HepG2 (cell line): ENCODE results near the gene PDE5A. TPM values are rescaled to one million over a fixed set of nuclear protein-coding genes. Genes with fewer than 3 reads are reported as not detected.

Experiments used
- ATAC-seq: fragments of 200-7000 bp; cut with Tn5 transposase; 3 replicates; pipeline ENCODE4 v1.9.1; 2020; ENCODE audit warnings: mild to moderate bottlenecking, moderate library complexity
- BruUV-seq: library from RNA; stranded (reverse); fragments of 400-500 nt; replicated peaks from 2 replicates; lab custom pipeline; 2021; lab: Mats Ljungman, UMichigan
- CTCF ChIA-PET: fragments of 300-600 bp; formaldehyde crosslinking; extraction: SDS; loops from one replicate; lab custom pipeline; 2021; ENCODE audit warnings: low total read pairs, inconsistent platforms, low intra/inter-chr PET ratio; lab: Yijun Ruan, JAX
- POLR2A ChIA-PET: fragments of 350-600 bp; sonication (Branson Sonifier 250); formaldehyde crosslinking; loops from one replicate; lab custom pipeline; 2020; ENCODE audit warnings: antibody characterized with exemption, inconsistent platforms; lab: Yijun Ruan, JAX
- DNase-seq: peaks from one replicate; pipeline ENCODE4 v3.0.0-alpha.2; 2015; ENCODE audit warnings: low spot score
- FAIRE-seq: peaks from 3 replicates; lab custom pipeline; 2011; peaks lifted over from hg19 to GRCh38; lab: Jason Lieb, UNC
- H2AFZ ChIP-seq: one replicate; pipeline ENCODE4 v1.6.1; 2011; ENCODE audit warnings: low read length, inconsistent platforms
- H3K27ac ChIP-seq: fragments of 300-600 bp; 3 replicates; pipeline ENCODE4 v1.8.0; 2011; ENCODE audit warnings: mixed run types, mild to moderate bottlenecking, mixed read lengths, low read length, inconsistent platforms; ENCODE audit not compliant: insufficient read depth; ENCODE audit errors: extremely low read length
- H3K27me3 ChIP-seq, 2 experiments: fragments of 200-600 bp in 1 of 2; 2 replicates in 1 of 2; 3 replicates in 1 of 2; pipeline versions ENCODE4 v1.6.0 to v1.8.0; 2011; ENCODE audit warnings: low read length in 2 of 2, mild to moderate bottlenecking in 2 of 2, moderate library complexity in 2 of 2, inconsistent platforms in 1 of 2; ENCODE audit not compliant: insufficient read depth in 2 of 2, control insufficient read depth in 1 of 2
- H3K36me3 ChIP-seq, 2 experiments: fragments of 200-600 bp in 1 of 2; replicated peaks in 1 of 2; 2 replicates in 1 of 2; 3 replicates in 1 of 2; pipeline versions ENCODE4 v1.5.1 to v1.8.0; 2011; ENCODE audit warnings: low read length in 2 of 2, inconsistent platforms in 1 of 2; ENCODE audit not compliant: insufficient read depth in 2 of 2, control insufficient read depth in 1 of 2
- H3K4me1 ChIP-seq: 2 replicates; pipeline ENCODE4 v1.5.1; 2012; ENCODE audit warnings: low read length, inconsistent platforms; ENCODE audit not compliant: insufficient read depth
- H3K4me2 ChIP-seq: 2 replicates; pipeline ENCODE4 v1.6.0; 2011; ENCODE audit warnings: low read depth, low read length, inconsistent platforms
- H3K4me3 ChIP-seq, 3 experiments: fragments of 200-600 bp in 1 of 3; sonication (generic), shearing (Covaris generic) in 1 of 3; replicated peaks in 1 of 3; 2 replicates each; pipeline ENCODE4 v1.5.1; 2011 to 2016; ENCODE audit warnings: low read length in 3 of 3, inconsistent platforms in 2 of 3, low read depth in 2 of 3, mild to moderate bottlenecking in 2 of 3, control low read depth in 1 of 3, mixed read lengths in 1 of 3; ENCODE audit not compliant: insufficient read depth in 1 of 3
- H3K79me2 ChIP-seq: one replicate; pipeline ENCODE4 v1.6.1; 2011; ENCODE audit warnings: low read length, inconsistent platforms; ENCODE audit not compliant: insufficient read depth
- H3K9ac ChIP-seq: 2 replicates; pipeline ENCODE4 v1.6.0; 2011; ENCODE audit warnings: mild to moderate bottlenecking, low read depth, low read length, inconsistent platforms; ENCODE audit not compliant: insufficient read depth
- H3K9me3 ChIP-seq: 2 replicates; pipeline ENCODE4 v1.5.1; 2012; ENCODE audit warnings: mild to moderate bottlenecking, low read length
- H4K20me1 ChIP-seq: 2 replicates; pipeline ENCODE4 v1.6.0; 2011; ENCODE audit warnings: inconsistent platforms, mild to moderate bottlenecking, low read length, moderate library complexity; ENCODE audit not compliant: insufficient read depth
- GABPB1 ChIP-seq: IDR thresholded peaks from 2 replicates; pipeline ENCODE4 v1.6.1; 2016; ENCODE audit warnings: mild to moderate bottlenecking, missing genetic modification reagents, moderate library complexity, missing compliant biosample characterization
- HOXA9 ChIP-seq: sonication (generic); formaldehyde crosslinking; IDR thresholded peaks from 2 replicates; pipeline ENCODE4 v1.8.1; 2022; ENCODE audit warnings: missing genetic modification reagents, mild to moderate bottlenecking, moderate library complexity, borderline replicate concordance
- TAF15 ChIP-seq: fragments of 200-400 bp; formaldehyde crosslinking; IDR thresholded peaks from one replicate; pipeline ENCODE4 v1.6.1; 2018; ENCODE audit warnings: mild to moderate bottlenecking, low read depth, low read length; ENCODE audit not compliant: poor library complexity, severe bottlenecking
- THAP9 ChIP-seq: sonication (generic); formaldehyde crosslinking; IDR thresholded peaks from 2 replicates; pipeline ENCODE4; 2020; ENCODE audit warnings: missing genetic modification reagents, mild to moderate bottlenecking, borderline replicate concordance
- WGBS: methylation state at CpG from one replicate; pipeline ENCODE4 v1.1.6; 2017; ENCODE audit warnings: low lambda C conversion rate; 5-methylcytosine and 5-hydroxymethylcytosine counted together
- in situ Hi-C: cut with HindIII; loops from 2 replicates; pipeline ENCODE4 v1.10.0; 2017; ENCODE audit warnings: low pct_unique_long_range_greater_than_20kb; ENCODE audit not compliant: extremely low pct_ligation_motif_present
- intact Hi-C: fragments of 100-400 bp; cut with micrococcal nuclease; formaldehyde crosslinking; loops from one replicate; pipeline ENCODE4 v1.10.0; 2022; ENCODE audit not compliant: unreplicated experiment
- polyA plus RNA-seq, 8 experiments: library from polyadenylated mRNA; depleted of rRNA in 3 of 8; stranded (reverse) in 7 of 8; unstranded in 1 of 8; fragments of >200 nt; fragmentation: Illumina TruSeq in 4 of 8; extraction: Trizol in 4 of 8; gene quantifications; 2 replicates each; pipeline versions ENCODE4 v1.2.1 to v1.2.3, GENCODE V29; 2011 to 2016; ENCODE audit warnings: low read depth in 4 of 8, missing spikeins in 1 of 8, mixed read lengths in 1 of 8; ENCODE audit not compliant: insufficient read depth in 1 of 8
- total RNA-seq, 5 experiments: library from RNA; depleted of rRNA; stranded (reverse); fragments of >200 nt; fragmentation: Illumina TruSeq; extraction: Trizol; gene quantifications; 2 replicates each; pipeline ENCODE4 v1.2.3, GENCODE V29; 2016; ENCODE audit warnings: low read depth in 1 of 5

The PDE5A gene
- total and polyA plus RNA-seq, 2 of the 13 experiments (the other 11 are each of a cell fraction or from before 2014, with no cell fraction given): 0.22 to 0.44 TPM

- BruUV-seq: no TSS peak
These were observed 24.3 kb downstream of the PDE5A start for GRCh38 chr4:119604266-119604665.

GRCh38 chr4:119602366-119602765 lies 26.2 kb downstream of the PDE5A start:
- BruUV-seq: no TSS peak
- H3K4me2 ChIP-seq: no peak overlapping the region
- no peak overlapping the region for H2AFZ ChIP-seq
- FAIRE-seq: no peak
- TF ChIP-seq GABPB1 (CRISPR knock-in tag): no peak
- no peak for DNase-seq
- H3K9me3 ChIP-seq: no peaks in the 10 kb centered on the region
- H3K4me1 ChIP-seq: no peaks in the 10 kb centered on the region
- no peak overlapping the region for H3K27ac ChIP-seq
- ChIA-PET POLR2A (no interaction called here), CTCF (no interaction called here)
- intact Hi-C loops (no loop called here), in situ Hi-C loops (no loop called here)
- H3K79me2 ChIP-seq: no peaks in the 10 kb centered on the region
- H3K36me3 ChIP-seq: no peaks in the 10 kb centered on the region
- no peaks in the 10 kb centered on the region for H3K27me3 ChIP-seq
- no peak overlapping the region for H3K4me3 ChIP-seq
- H3K9ac ChIP-seq: no peak overlapping the region
- 0% methylated on average over 1 of the region's 1 CpG for WGBS
- H4K20me1 ChIP-seq: no peaks in the 10 kb centered on the region
- no peak for ATAC-seq

More at GRCh38 chr4:119604266-119604665, 24.3 kb downstream of the PDE5A start:
- CTCF ChIA-PET: no interaction called here
- no peak overlapping the region for H3K27ac ChIP-seq
- no peak overlapping the region for H3K9ac ChIP-seq
- H4K20me1 ChIP-seq: no peaks in the 10 kb centered on the region
- intact Hi-C loops: no loop called here
- no peaks in the 10 kb centered on the region for H3K9me3 ChIP-seq
- H2AFZ ChIP-seq: no peak overlapping the region
- TF ChIP-seq TAF15 (no peak), THAP9 (CRISPR knock-in tag) (no peak), HOXA9 (CRISPR knock-in tag) (no peak)
- H3K4me1 ChIP-seq: no peaks in the 10 kb centered on the region
- FAIRE-seq (no peak), ATAC-seq (no peak), DNase-seq (no peak)
- in situ Hi-C loops: no loop called here
- POLR2A ChIA-PET: no interaction called here
- H3K4me3 ChIP-seq: no peak overlapping the region
- H3K4me2 ChIP-seq: no peak overlapping the region
- H3K36me3 ChIP-seq: no peaks in the 10 kb centered on the region
- H3K27me3 ChIP-seq: no peaks in the 10 kb centered on the region
- no peaks in the 10 kb centered on the region for H3K79me2 ChIP-seq
